Measurements from ENCODE around the gene NANS.

- TF ChIP-seq, protein P1, sequence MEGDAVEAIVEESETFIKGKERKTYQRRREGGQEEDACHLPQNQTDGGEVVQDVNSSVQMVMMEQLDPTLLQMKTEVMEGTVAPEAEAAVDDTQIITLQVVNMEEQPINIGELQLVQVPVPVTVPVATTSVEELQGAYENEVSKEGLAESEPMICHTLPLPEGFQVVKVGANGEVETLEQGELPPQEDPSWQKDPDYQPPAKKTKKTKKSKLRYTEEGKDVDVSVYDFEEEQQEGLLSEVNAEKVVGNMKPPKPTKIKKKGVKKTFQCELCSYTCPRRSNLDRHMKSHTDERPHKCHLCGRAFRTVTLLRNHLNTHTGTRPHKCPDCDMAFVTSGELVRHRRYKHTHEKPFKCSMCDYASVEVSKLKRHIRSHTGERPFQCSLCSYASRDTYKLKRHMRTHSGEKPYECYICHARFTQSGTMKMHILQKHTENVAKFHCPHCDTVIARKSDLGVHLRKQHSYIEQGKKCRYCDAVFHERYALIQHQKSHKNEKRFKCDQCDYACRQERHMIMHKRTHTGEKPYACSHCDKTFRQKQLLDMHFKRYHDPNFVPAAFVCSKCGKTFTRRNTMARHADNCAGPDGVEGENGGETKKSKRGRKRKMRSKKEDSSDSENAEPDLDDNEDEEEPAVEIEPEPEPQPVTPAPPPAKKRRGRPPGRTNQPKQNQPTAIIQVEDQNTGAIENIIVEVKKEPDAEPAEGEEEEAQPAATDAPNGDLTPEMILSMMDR (IDR thresholded peaks at IDR 0.05; ENCODE audit: low read depth, low read length, missing input control), result no peak
- no peak for TF ChIP-seq TAF1 (conservative IDR thresholded peaks at IDR 0.05)
- TF ChIP-seq JUND (IDR thresholded peaks at IDR 0.05), result no peak
Measured at GRCh38 chr9:98024702-98025101, 31.8 kb upstream of the NANS start.
